Calu3 (cell line): ENCODE results near the gene METTL23. TPM values are rescaled to one million over a fixed set of nuclear protein-coding genes. Genes with fewer than 3 reads are reported as not detected.
A peak's percentile ranks its signal among the peaks of the same experiment; 100 is the strongest.

ENCODE experiments used
- BruUV-seq: library from RNA; stranded (reverse); fragments of 400-500 nt; replicated peaks from 2 replicates; lab custom pipeline; 2021; lab: Mats Ljungman, UMichigan
- CTCF ChIA-PET: fragments of 300-600 bp; sonication (Branson Sonifier 250); formaldehyde crosslinking; loops from one replicate; lab custom pipeline; 2022; ENCODE audit warnings: antibody characterized with exemption; lab: Charles Lee
- DNase-seq: peaks from one replicate; pipeline ENCODE4 v3.0.0; 2022
- H3K27ac Mint-ChIP-seq: one replicate; pipeline ENCODE4 v1.8.0; 2022; ENCODE audit warnings: mixed read lengths; ENCODE audit not compliant: unreplicated experiment
- H3K27me3 Mint-ChIP-seq: one replicate; pipeline ENCODE4 v1.8.0; 2022; ENCODE audit warnings: mixed read lengths; ENCODE audit not compliant: unreplicated experiment
- H3K36me3 Mint-ChIP-seq: one replicate; pipeline ENCODE4 v1.8.0; 2022; ENCODE audit warnings: mild to moderate bottlenecking, moderate library complexity, mixed read lengths; ENCODE audit not compliant: insufficient read depth, unreplicated experiment
- H3K4me1 Mint-ChIP-seq: one replicate; pipeline ENCODE4 v1.8.0; 2022; ENCODE audit warnings: mild to moderate bottlenecking, low read depth, mixed read lengths; ENCODE audit not compliant: unreplicated experiment
- H3K4me3 Mint-ChIP-seq: one replicate; pipeline ENCODE4 v1.8.0; 2022; ENCODE audit warnings: mild to moderate bottlenecking, low read depth, moderate library complexity, mixed read lengths; ENCODE audit not compliant: unreplicated experiment
- H3K9me3 Mint-ChIP-seq: one replicate; pipeline ENCODE4 v1.8.0; 2022; ENCODE audit warnings: low read depth, mixed read lengths; ENCODE audit not compliant: unreplicated experiment
- CTCF ChIP-seq: fragments of 200-600 bp; IDR thresholded peaks from one replicate; pipeline ENCODE4 v1.8.0; 2022; ENCODE audit warnings: antibody characterized with exemption; ENCODE audit not compliant: unreplicated experiment
- intact Hi-C: fragments of 100-400 bp; cut with micrococcal nuclease; formaldehyde crosslinking; loops from one replicate; pipeline ENCODE4 v1.10.0; 2022; ENCODE audit not compliant: unreplicated experiment
- total RNA-seq: library from RNA; stranded (reverse); gene quantifications from 2 replicates; pipeline ENCODE4 v1.2.3, GENCODE V29; 2022

METTL23 gene
- total RNA-seq, 1 experiment from 2014 or later: 58.1 TPM

DNA sequence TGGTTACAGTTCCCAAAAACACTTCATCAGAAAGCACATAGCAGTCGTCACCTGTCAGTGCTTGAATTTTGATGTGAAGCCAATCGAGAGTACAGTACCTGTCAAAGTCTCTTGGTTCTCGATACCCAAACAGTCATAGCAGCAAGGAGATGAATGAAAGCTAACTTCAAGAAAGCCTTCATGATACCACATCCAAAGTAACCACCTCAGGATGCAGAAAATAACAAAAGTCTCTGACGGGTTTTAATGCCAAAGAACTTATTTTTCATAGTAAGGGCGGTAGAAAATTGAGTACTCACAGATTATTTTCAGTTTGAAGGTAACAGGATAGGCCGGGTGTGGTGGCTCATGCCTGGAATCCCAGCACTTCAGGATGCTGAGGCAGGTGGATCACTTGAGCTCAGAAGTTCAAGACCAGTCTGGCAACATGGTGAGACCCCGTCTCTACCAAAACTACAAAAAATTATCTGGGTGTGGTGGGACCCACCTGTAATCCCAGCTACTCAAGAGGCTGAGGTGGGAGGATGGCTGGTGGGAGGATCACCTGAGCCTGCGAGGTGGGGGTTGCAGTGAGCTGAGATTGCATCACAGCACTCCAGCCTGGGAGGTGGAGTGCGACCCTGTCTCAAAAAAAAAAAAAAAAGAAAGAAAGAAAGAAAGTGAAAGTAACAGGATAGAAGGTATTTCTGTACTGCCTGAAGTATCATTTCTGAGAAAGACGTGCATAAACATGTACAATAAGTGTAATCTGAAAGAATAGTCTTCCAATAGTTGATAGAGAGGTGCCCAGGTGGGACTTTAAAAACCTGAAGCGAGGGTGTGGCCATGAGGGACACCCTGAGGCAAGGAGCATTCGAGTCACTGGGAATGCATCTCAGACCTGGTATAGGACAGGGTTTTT is 26.7 kb downstream of the METTL23 start:
- no peaks in the 10 kb centered on the region for H3K9me3 Mint-ChIP-seq
- no peak for TF ChIP-seq CTCF
- CTCF ChIA-PET: interaction anchor here (0.7 kb wide), 1 partner anchor 1434 kb away, joined by 3 read pairs; no protein-coding TSS in a partner anchor
- DNase-seq: no peak
- H3K4me1 Mint-ChIP-seq: peaks cover 9% of the 10 kb centered on the region
- H3K36me3 Mint-ChIP-seq: no peaks in the 10 kb centered on the region
- BruUV-seq: no TSS peak
- H3K4me3 Mint-ChIP-seq: no peak overlapping the region
- H3K27me3 Mint-ChIP-seq: no peaks in the 10 kb centered on the region
- intact Hi-C loops: no loop called here
- no peak overlapping the region for H3K27ac Mint-ChIP-seq

GRCh38 chr17:76755285-76755684 is 28.6 kb downstream of the METTL23 start:
- TF ChIP-seq CTCF: no peak
- H3K36me3 Mint-ChIP-seq: no peaks in the 10 kb centered on the region
- H3K27ac Mint-ChIP-seq: no peak overlapping the region
- no peaks in the 10 kb centered on the region for H3K9me3 Mint-ChIP-seq
- no peaks in the 10 kb centered on the region for H3K27me3 Mint-ChIP-seq
- intact Hi-C loops: no loop called here
- BruUV-seq: no TSS peak
- peaks cover 9% of the 10 kb centered on the region for H3K4me1 Mint-ChIP-seq
- no peak overlapping the region for H3K4me3 Mint-ChIP-seq
- CTCF ChIA-PET: no interaction called here
- no peak for DNase-seq

DNA sequence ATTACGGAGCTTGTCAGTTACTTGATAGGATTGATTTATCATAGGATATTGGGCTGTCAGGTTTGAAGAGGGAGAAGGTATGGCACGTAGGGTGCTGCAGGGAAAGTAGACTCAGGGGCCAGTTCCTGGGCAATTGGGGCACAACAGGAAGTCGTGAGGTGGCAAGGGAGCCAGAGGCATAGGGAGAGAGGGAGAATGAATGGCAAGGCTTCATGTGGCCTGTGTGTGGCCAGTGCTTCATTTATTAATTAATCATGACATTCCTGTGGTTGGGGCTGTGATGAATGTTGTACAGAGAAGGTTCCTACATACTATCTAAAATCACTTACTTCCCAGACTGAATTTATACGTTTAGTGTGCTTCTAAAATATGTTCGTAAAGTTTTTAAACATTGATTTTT is 30.6 kb downstream of the METTL23 start:
- CTCF ChIA-PET: no interaction called here
- no peak for TF ChIP-seq CTCF
- H3K4me1 Mint-ChIP-seq: peaks cover 9% of the 10 kb centered on the region
- no peaks in the 10 kb centered on the region for H3K27me3 Mint-ChIP-seq
- no peaks in the 10 kb centered on the region for H3K9me3 Mint-ChIP-seq
- peak; percentile 18 for DNase-seq
- intact Hi-C loops: no loop called here
- H3K4me3 Mint-ChIP-seq: no peak overlapping the region
- no peaks in the 10 kb centered on the region for H3K36me3 Mint-ChIP-seq
- H3K27ac Mint-ChIP-seq: peak overlapping the region; percentile 18
- no TSS peak for BruUV-seq

- CTCF ChIA-PET: no interaction called here
- Mint-ChIP-seq H3K4me3 (no peak overlapping the region), H3K4me1 (peaks cover 9% of the 10 kb centered on the region), H3K27ac (no peak overlapping the region), H3K9me3 (no peaks in the 10 kb centered on the region), H3K36me3 (no peaks in the 10 kb centered on the region), H3K27me3 (no peaks in the 10 kb centered on the region)
- BruUV-seq: no TSS peak
- intact Hi-C loops: no loop called here
- no peak for TF ChIP-seq CTCF
- DNase-seq: no peak
Observed at GRCh38 chr17:76758570-76758969, 31.9 kb downstream of the METTL23 start.
